Measurements from ENCODE around the gene PPP1R11. TPM values are rescaled to one million over a fixed set of nuclear protein-coding genes. Genes with fewer than 3 reads are reported as not detected.

Gene PPP1R11
- total and polyA plus RNA-seq, 2 of the 13 experiments (the other 11 are each of a cell fraction or from before 2014, with no cell fraction given) = 32.1 to 58.9 TPM

- TF ChIP-seq RAD21 (CRISPR knock-in tag; IDR thresholded peaks at IDR 0.05) (no peak; the same call in 1 of the 2 replicates), HIC2 (CRISPR knock-in tag; IDR thresholded peaks at IDR 0.05; ENCODE audit: low read depth) (peak; percentile 44; the same call in 1 of the 2 replicates), ZNF160 (CRISPR knock-in tag; IDR thresholded peaks at IDR 0.05) (peak; percentile 74), CCAR2 (optimal IDR thresholded peaks at IDR 0.05; ENCODE audit: low read depth, low read length) (peak; percentile 80), SIN3A (IDR thresholded peaks at IDR 0.05; ENCODE audit: borderline replicate concordance, low read depth, low read length) (peak; percentile 94), PAX8 (CRISPR knock-in tag; IDR thresholded peaks at IDR 0.05; ENCODE audit: borderline replicate concordance) (no peak), ZNF557 (CRISPR knock-in tag; IDR thresholded peaks at IDR 0.05) (peak; percentile 97), ZBTB7B (CRISPR knock-in tag; IDR thresholded peaks at IDR 0.05) (peak; percentile 54; the same call in 1 of the 2 replicates), PHF21A (CRISPR knock-in tag; IDR thresholded peaks at IDR 0.05) (peak; percentile 98), ZNF75D (CRISPR knock-in tag; IDR thresholded peaks at IDR 0.05; ENCODE audit: borderline replicate concordance) (no peak; the same call in 1 of the 2 replicates), MTF2 (CRISPR knock-in tag; IDR thresholded peaks at IDR 0.05; ENCODE audit: borderline replicate concordance) (0 out of 2 replicates have a peak, but pooled peaks have one; percentile 52), CCDC6 (CRISPR knock-in tag; IDR thresholded peaks at IDR 0.05) (no peak), ATF7-NPFF (CRISPR knock-in tag; IDR thresholded peaks at IDR 0.05; ENCODE audit: low read depth) (peak; percentile 74), MEF2D (CRISPR knock-in tag; IDR thresholded peaks at IDR 0.05) (peak; percentile 80; the same call in 1 of the 2 replicates), ADNP (CRISPR knock-in tag; IDR thresholded peaks at IDR 0.05) (no peak; the same call in 1 of the 2 replicates), ZNF704 (CRISPR knock-in tag; IDR thresholded peaks at IDR 0.05; ENCODE audit: borderline replicate concordance) (peak; percentile 71; the same call in 1 of the 2 replicates)
- TF ChIP-seq, protein P1, sequence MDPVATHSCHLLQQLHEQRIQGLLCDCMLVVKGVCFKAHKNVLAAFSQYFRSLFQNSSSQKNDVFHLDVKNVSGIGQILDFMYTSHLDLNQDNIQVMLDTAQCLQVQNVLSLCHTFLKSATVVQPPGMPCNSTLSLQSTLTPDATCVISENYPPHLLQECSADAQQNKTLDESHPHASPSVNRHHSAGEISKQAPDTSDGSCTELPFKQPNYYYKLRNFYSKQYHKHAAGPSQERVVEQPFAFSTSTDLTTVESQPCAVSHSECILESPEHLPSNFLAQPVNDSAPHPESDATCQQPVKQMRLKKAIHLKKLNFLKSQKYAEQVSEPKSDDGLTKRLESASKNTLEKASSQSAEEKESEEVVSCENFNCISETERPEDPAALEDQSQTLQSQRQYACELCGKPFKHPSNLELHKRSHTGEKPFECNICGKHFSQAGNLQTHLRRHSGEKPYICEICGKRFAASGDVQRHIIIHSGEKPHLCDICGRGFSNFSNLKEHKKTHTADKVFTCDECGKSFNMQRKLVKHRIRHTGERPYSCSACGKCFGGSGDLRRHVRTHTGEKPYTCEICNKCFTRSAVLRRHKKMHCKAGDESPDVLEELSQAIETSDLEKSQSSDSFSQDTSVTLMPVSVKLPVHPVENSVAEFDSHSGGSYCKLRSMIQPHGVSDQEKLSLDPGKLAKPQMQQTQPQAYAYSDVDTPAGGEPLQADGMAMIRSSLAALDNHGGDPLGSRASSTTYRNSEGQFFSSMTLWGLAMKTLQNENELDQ (CRISPR knock-in tag; IDR thresholded peaks at IDR 0.05; ENCODE audit: borderline replicate concordance) = peak; percentile 41; the same call in 1 of the 2 replicates
- TF ChIP-seq, protein P2, sequence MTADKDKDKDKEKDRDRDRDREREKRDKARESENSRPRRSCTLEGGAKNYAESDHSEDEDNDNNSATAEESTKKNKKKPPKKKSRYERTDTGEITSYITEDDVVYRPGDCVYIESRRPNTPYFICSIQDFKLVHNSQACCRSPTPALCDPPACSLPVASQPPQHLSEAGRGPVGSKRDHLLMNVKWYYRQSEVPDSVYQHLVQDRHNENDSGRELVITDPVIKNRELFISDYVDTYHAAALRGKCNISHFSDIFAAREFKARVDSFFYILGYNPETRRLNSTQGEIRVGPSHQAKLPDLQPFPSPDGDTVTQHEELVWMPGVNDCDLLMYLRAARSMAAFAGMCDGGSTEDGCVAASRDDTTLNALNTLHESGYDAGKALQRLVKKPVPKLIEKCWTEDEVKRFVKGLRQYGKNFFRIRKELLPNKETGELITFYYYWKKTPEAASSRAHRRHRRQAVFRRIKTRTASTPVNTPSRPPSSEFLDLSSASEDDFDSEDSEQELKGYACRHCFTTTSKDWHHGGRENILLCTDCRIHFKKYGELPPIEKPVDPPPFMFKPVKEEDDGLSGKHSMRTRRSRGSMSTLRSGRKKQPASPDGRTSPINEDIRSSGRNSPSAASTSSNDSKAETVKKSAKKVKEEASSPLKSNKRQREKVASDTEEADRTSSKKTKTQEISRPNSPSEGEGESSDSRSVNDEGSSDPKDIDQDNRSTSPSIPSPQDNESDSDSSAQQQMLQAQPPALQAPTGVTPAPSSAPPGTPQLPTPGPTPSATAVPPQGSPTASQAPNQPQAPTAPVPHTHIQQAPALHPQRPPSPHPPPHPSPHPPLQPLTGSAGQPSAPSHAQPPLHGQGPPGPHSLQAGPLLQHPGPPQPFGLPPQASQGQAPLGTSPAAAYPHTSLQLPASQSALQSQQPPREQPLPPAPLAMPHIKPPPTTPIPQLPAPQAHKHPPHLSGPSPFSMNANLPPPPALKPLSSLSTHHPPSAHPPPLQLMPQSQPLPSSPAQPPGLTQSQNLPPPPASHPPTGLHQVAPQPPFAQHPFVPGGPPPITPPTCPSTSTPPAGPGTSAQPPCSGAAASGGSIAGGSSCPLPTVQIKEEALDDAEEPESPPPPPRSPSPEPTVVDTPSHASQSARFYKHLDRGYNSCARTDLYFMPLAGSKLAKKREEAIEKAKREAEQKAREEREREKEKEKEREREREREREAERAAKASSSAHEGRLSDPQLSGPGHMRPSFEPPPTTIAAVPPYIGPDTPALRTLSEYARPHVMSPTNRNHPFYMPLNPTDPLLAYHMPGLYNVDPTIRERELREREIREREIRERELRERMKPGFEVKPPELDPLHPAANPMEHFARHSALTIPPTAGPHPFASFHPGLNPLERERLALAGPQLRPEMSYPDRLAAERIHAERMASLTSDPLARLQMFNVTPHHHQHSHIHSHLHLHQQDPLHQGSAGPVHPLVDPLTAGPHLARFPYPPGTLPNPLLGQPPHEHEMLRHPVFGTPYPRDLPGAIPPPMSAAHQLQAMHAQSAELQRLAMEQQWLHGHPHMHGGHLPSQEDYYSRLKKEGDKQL (CRISPR knock-in tag; IDR thresholded peaks at IDR 0.05; ENCODE audit: low read depth) = peak; percentile 74
Measured at GRCh38 chr6:30061092-30061857, 5.7 kb upstream of the PPP1R11 start, which contains the start of gene POLR1H (continued).
